B cell (primary cell): ENCODE results near the gene HOXC9. TPM values are rescaled to one million over a fixed set of nuclear protein-coding genes. Genes with fewer than 3 reads are reported as not detected.

Experiments used
- ATAC-seq: fragments of 200-7000 bp; cut with Tn5 transposase; one replicate; pipeline ENCODE4 v1.10.0; 2021; ENCODE audit warnings: low read depth, mild to moderate bottlenecking, moderate number of reproducible peaks, moderate library complexity
- CTCF ChIA-PET: fragments of 350-600 bp; sonication (Branson Sonifier 250); formaldehyde crosslinking; loops from one replicate; lab custom pipeline; 2021; ENCODE audit warnings: antibody characterized with exemption, inconsistent platforms; lab: Charles Lee
- POLR2A ChIA-PET: fragments of 350-600 bp; sonication (Branson Sonifier 250); formaldehyde crosslinking; loops from one replicate; lab custom pipeline; 2021; ENCODE audit warnings: antibody characterized with exemption; lab: Charles Lee
- DNase-seq: peaks from one replicate; pipeline ENCODE4 v3.0.0; 2013
- H2AFZ ChIP-seq: 2 replicates; pipeline ENCODE4 v1.6.1; 2012; ENCODE audit warnings: mild to moderate bottlenecking, low read depth, low read length; ENCODE audit not compliant: insufficient read depth, poor library complexity, severe bottlenecking
- H3K27ac ChIP-seq, 2 donors: 1 replicate in 1 of 2; 2 replicates in 1 of 2; pipeline ENCODE4 v1.5.1; 2012 to 2013; ENCODE audit warnings: low read length in 2 of 2, mild to moderate bottlenecking in 2 of 2, moderate library complexity in 1 of 2
- H3K27me3 ChIP-seq, 4 experiments: fragments of 200-600 bp in 1 of 4; sonication (generic) in 1 of 4; replicated peaks in 1 of 4; 1 replicate in 2 of 4; 2 replicates in 2 of 4; pipeline versions ENCODE4 v1.6.1 to v1.7.0; 2013 to 2016; ENCODE audit warnings: low read length in 3 of 4, mild to moderate bottlenecking in 2 of 4, mixed read lengths in 1 of 4, moderate library complexity in 1 of 4; ENCODE audit not compliant: insufficient read depth in 4 of 4, control insufficient read depth in 3 of 4; ENCODE audit errors: control extremely low read depth in 1 of 4
- H3K36me3 ChIP-seq, 2 experiments: replicated peaks in 1 of 2; 1 replicate in 1 of 2; 2 replicates in 1 of 2; pipeline versions ENCODE4 v1.6.1 to v1.7.1; 2013; ENCODE audit warnings: low read length in 1 of 2; ENCODE audit not compliant: insufficient read depth in 2 of 2, control insufficient read depth in 1 of 2; ENCODE audit errors: control extremely low read depth in 1 of 2, extremely low read depth in 1 of 2
- H3K4me1 ChIP-seq, 2 donors: fragments of 200-600 bp in 1 of 2; sonication (generic) in 1 of 2; 1 replicate in 1 of 2; 2 replicates in 1 of 2; pipeline versions ENCODE4 v1.5.1 to v1.6.1; 2013 to 2017; ENCODE audit warnings: low read length in 2 of 2; ENCODE audit not compliant: control insufficient read depth in 2 of 2, insufficient read depth in 2 of 2
- H3K4me2 ChIP-seq: replicated peaks from 2 replicates; pipeline ENCODE3; 2012; ENCODE audit warnings: mild to moderate bottlenecking, low read depth, low read length; ENCODE audit not compliant: poor library complexity, severe bottlenecking
- H3K4me3 ChIP-seq, 5 experiments: fragments of 200-600 bp in 1 of 5; sonication (generic) in 1 of 5; 1 replicate in 3 of 5; 2 replicates in 2 of 5; pipeline versions ENCODE4 v1.5.1 to v1.7.0; 2011 to 2016; ENCODE audit warnings: low read length in 4 of 5, mild to moderate bottlenecking in 4 of 5, low read depth in 2 of 5, control low read depth in 1 of 5, moderate library complexity in 1 of 5; ENCODE audit not compliant: insufficient read depth in 1 of 5; ENCODE audit errors: control extremely low read depth in 1 of 5, extremely low read depth in 1 of 5
- H3K79me2 ChIP-seq: fragments of 200-600 bp; sonication (generic); one replicate; pipeline ENCODE4 v1.6.0; 2016; ENCODE audit warnings: low read length; ENCODE audit not compliant: control insufficient read depth, insufficient read depth
- H3K9ac ChIP-seq: fragments of 200-600 bp; sonication (generic); 2 replicates; pipeline ENCODE4 v1.6.1; 2017; ENCODE audit warnings: mild to moderate bottlenecking, low read length, moderate library complexity
- H3K9me3 ChIP-seq, 3 donors: one replicate each; pipeline versions ENCODE4 v1.6.1 to v1.7.1; 2013; ENCODE audit warnings: low read length in 2 of 3; ENCODE audit not compliant: control insufficient read depth in 2 of 3, insufficient read depth in 1 of 3; ENCODE audit errors: control extremely low read depth in 1 of 3
- H4K20me1 ChIP-seq: 2 replicates; pipeline ENCODE4 v1.6.0; 2012; ENCODE audit warnings: mild to moderate bottlenecking, low read length; ENCODE audit not compliant: insufficient read depth, control insufficient read depth, poor library complexity, severe bottlenecking
- H3K27ac Mint-ChIP-seq: one replicate; pipeline ENCODE4 v1.8.0; 2021; ENCODE audit warnings: mixed read lengths
- H3K27me3 Mint-ChIP-seq: one replicate; pipeline ENCODE4 v1.8.0; 2021; ENCODE audit warnings: mixed read lengths
- H3K4me1 Mint-ChIP-seq: one replicate; pipeline ENCODE4 v1.8.0; 2021; ENCODE audit warnings: mixed read lengths
- H3K4me3 Mint-ChIP-seq: one replicate; pipeline ENCODE4 v1.8.0; 2021; ENCODE audit warnings: mixed read lengths
- H3K9me3 Mint-ChIP-seq: one replicate; pipeline ENCODE4 v1.8.0; 2022; ENCODE audit warnings: mixed read lengths; ENCODE audit not compliant: insufficient read depth
- CTCF ChIP-seq: fragments of 200-600 bp; IDR thresholded peaks from one replicate; pipeline ENCODE4 v1.8.0; 2022; ENCODE audit warnings: antibody characterized with exemption, mild to moderate bottlenecking
- EZH2 ChIP-seq: IDR thresholded peaks from 2 replicates; pipeline ENCODE4 v1.6.1; 2012; ENCODE audit warnings: borderline replicate concordance, low read depth, mild to moderate bottlenecking, moderate library complexity, low read length; ENCODE audit not compliant: insufficient read depth, poor library complexity, severe bottlenecking
- WGBS: methylation state at CpG from one replicate; pipeline ENCODE4 v1.1.5; 2013; ENCODE audit warnings: missing lambda C conversion rate; ENCODE audit not compliant: insufficient coverage; 5-methylcytosine and 5-hydroxymethylcytosine counted together
- intact Hi-C: fragments of 100-400 bp; cut with micrococcal nuclease; formaldehyde crosslinking; loops from one replicate; pipeline ENCODE4 v1.10.0; 2022
- polyA plus RNA-seq: library from polyadenylated mRNA; depleted of rRNA; stranded (reverse); fragments of >200 nt; gene quantifications from 2 replicates; pipeline ENCODE4 v1.2.3, GENCODE V29; 2012
- total RNA-seq, 2 donors: library from RNA; stranded (reverse); fragments of 120-200 nt in 1 of 2; gene quantifications; 1 replicate in 1 of 2; 2 replicates in 1 of 2; pipeline versions ENCODE4 v1.2.3 to v1.2.4, GENCODE V29; 2013 to 2022

HOXC9 gene
- total and polyA plus RNA-seq, 2 donors (not counting 1 experiment from before 2014, with no cell fraction given), result not detected

- Histone ChIP-seq H3K4me2 (no peak overlapping the region), H4K20me1 (no peaks in the 10 kb centered on the region), H3K36me3 (no peaks in the 10 kb centered on the region), H3K4me3 (no peak overlapping the region), H3K27ac (no peak overlapping the region), H3K79me2 (no peaks in the 10 kb centered on the region), H3K9ac (no peak overlapping the region), H3K4me1 (peaks cover 5 to 40% of the 10 kb centered on the region in 2 donors), H3K9me3 (peaks cover 0 to 67% (median 11%) of the 10 kb centered on the region in 3 donors), H2AFZ (peak overlapping the region; percentile 20), H3K27me3 (peaks cover 0 to 98% (median 82%) of the 10 kb centered on the region in 4 experiments)
- CTCF ChIA-PET, result interaction anchor here (1.1 kb wide), 1 partner anchor 8 kb away, joined by 3 read pairs; no protein-coding TSS in a partner anchor
- WGBS, result 6% methylated on average over 24 of the region's 34 CpGs
- no peak for DNase-seq
- Mint-ChIP-seq H3K27ac (peak overlapping the region; percentile 56), H3K27me3 (peaks cover 68% of the 10 kb centered on the region), H3K4me3 (no peak overlapping the region), H3K4me1 (peaks cover 8% of the 10 kb centered on the region), H3K9me3 (no peaks in the 10 kb centered on the region)
- TF ChIP-seq EZH2, result no peak
- TF ChIP-seq CTCF, result no peak
- intact Hi-C loops, result loop anchor here (5.0 kb wide), 2 partner anchors 46 to 61 kb away; no protein-coding TSS in a partner anchor
- no peak for ATAC-seq
- POLR2A ChIA-PET, result no interaction called here
Measured at GRCh38 chr12:53950789-53951576, 49.0 kb upstream of the HOXC9 start.
